Activated naive CD4-positive, alpha-beta T cell treated with anti-CD3 and anti-CD28 coated beads for 36 hours (primary cell): ENCODE results near the gene PJVK. TPM values are rescaled to one million over a fixed set of nuclear protein-coding genes. Genes with fewer than 3 reads are reported as not detected.

Source experiments
- CTCF ChIA-PET: fragments of 350-600 bp; sonication (Branson Sonifier 250); formaldehyde crosslinking; loops from one replicate; lab custom pipeline; 2021; ENCODE audit warnings: antibody characterized with exemption; lab: Charles Lee
- DNase-seq: peaks from one replicate; pipeline ENCODE4 v3.0.0-alpha.2; 2020
- H3K27ac Mint-ChIP-seq: one replicate; pipeline ENCODE4 v1.8.0; 2021; ENCODE audit warnings: mild to moderate bottlenecking, mixed read lengths
- H3K27me3 Mint-ChIP-seq: one replicate; pipeline ENCODE4 v1.8.0; 2021; ENCODE audit warnings: low read depth, mixed read lengths
- H3K36me3 Mint-ChIP-seq: one replicate; pipeline ENCODE4 v1.8.0; 2021; ENCODE audit warnings: low read depth, mixed read lengths
- H3K4me1 Mint-ChIP-seq: one replicate; pipeline ENCODE4 v1.8.0; 2021; ENCODE audit warnings: low read depth, mixed read lengths
- H3K4me3 Mint-ChIP-seq: one replicate; pipeline ENCODE4 v1.8.0; 2021; ENCODE audit warnings: mild to moderate bottlenecking, moderate library complexity, mixed read lengths
- H3K9me3 Mint-ChIP-seq: one replicate; pipeline ENCODE4 v1.8.0; 2021; ENCODE audit warnings: mixed read lengths
- intact Hi-C: fragments of 100-400 bp; cut with micrococcal nuclease; formaldehyde crosslinking; loops from one replicate; pipeline ENCODE4 v1.15.1; 2023
- total RNA-seq, 2 experiments: library from RNA; stranded (reverse); gene quantifications; one replicate each; pipeline ENCODE4 v1.2.3, GENCODE V29; 2021

Gene PJVK
- total RNA-seq, 2 experiments from 2014 or later = 2.0 to 2.4 TPM

DNA sequence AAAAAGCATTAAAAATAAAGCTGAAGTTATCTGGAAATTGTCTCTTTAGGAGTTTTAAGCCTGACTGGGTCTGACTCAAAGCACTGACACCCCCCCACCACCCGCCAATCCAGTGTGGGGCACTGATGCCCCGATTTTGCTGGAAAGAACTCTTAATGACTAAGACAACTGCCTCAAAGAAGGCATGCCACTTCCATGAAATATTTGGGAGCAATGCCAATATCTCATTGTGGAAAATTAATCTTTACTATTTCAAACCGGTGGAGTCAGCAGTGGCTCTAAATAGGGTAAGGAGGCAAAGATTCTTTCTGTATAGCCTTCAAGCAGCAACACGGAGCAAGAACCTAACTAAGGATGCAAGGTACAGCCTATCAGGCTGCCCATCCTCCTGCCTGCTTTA is 22.8 kb downstream of the PJVK start:
- Mint-ChIP-seq H3K36me3 (peaks cover 5% of the 10 kb centered on the region), H3K4me3 (no peak overlapping the region), H3K9me3 (no peaks in the 10 kb centered on the region), H3K27me3 (no peaks in the 10 kb centered on the region), H3K4me1 (peaks cover 13% of the 10 kb centered on the region), H3K27ac (no peak overlapping the region)
- DNase-seq = no peak
- intact Hi-C loops = loop anchor here (10.0 kb wide), 1 partner anchor 1531 kb away; the partner anchor contains the start of gene CWC22
- CTCF ChIA-PET = interaction anchor here (0.7 to 1.6 kb wide), 2 partner anchors 20 to 54 kb away, joined by 3 read pairs; no protein-coding TSS in a partner anchor

DNA sequence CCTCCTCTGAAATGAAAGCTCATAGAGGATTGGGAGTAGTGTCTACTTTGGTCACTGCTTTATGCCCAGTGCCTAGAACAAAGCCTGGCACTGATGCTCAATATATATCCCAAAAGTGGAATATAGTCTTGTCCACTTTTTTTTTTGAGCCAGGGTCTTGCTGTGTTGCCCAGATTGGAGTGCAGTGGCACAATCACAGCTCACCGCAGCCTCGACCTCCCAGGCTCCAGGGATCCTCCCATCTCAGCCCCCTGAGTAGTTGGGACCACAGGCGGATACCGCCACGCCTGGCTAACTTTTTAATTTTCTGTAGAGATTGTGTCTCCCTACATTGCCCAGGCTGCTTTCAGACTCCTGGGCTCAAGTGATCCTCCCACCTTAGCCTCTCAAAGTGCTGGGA is 23.4 kb downstream of the PJVK start:
- peaks cover 19% of the 10 kb centered on the region for H3K4me1 Mint-ChIP-seq
- CTCF ChIA-PET = interaction anchor here (0.7 to 1.6 kb wide), 2 partner anchors 20 to 55 kb away, joined by 3 read pairs; no protein-coding TSS in a partner anchor
- intact Hi-C loops = loop anchor here (10.0 kb wide), 1 partner anchor 1530 kb away; the partner anchor contains the start of gene CWC22
- no peaks in the 10 kb centered on the region for H3K9me3 Mint-ChIP-seq
- peaks cover 5% of the 10 kb centered on the region for H3K36me3 Mint-ChIP-seq
- DNase-seq = no peak
- no peaks in the 10 kb centered on the region for H3K27me3 Mint-ChIP-seq
- no peak overlapping the region for H3K4me3 Mint-ChIP-seq
- no peak overlapping the region for H3K27ac Mint-ChIP-seq

DNA sequence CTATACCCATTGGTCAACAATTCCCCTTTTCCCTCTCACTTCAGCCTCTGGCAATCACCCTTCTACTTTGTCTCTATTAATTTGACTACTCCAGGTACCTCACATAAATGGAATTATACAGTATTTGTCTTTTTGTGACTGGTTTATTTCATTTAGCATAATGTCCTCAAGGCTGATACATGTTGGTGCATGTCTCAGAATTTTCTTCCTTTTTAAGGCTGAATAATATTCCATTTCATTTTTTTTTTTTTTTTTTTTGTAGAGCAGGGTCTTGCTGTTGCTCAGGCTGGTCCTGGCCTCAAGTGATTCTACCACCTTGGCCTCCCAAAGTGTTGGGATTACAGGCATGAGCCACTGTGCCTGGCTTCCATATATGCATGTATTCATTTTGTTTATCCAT is 25.3 kb downstream of the PJVK start:
- CTCF ChIA-PET = interaction anchor here (0.8 kb wide), 1 partner anchor 13 kb away, joined by 3 read pairs; no protein-coding TSS in a partner anchor
- peaks cover 5% of the 10 kb centered on the region for H3K36me3 Mint-ChIP-seq
- no peak overlapping the region for H3K4me3 Mint-ChIP-seq
- H3K27ac Mint-ChIP-seq = no peak overlapping the region
- peaks cover 25% of the 10 kb centered on the region for H3K4me1 Mint-ChIP-seq
- H3K9me3 Mint-ChIP-seq = no peaks in the 10 kb centered on the region
- DNase-seq = no peak
- intact Hi-C loops = loop anchor here (10.0 kb wide), 1 partner anchor 1528 kb away; the partner anchor contains the start of gene CWC22
- H3K27me3 Mint-ChIP-seq = no peaks in the 10 kb centered on the region

DNA sequence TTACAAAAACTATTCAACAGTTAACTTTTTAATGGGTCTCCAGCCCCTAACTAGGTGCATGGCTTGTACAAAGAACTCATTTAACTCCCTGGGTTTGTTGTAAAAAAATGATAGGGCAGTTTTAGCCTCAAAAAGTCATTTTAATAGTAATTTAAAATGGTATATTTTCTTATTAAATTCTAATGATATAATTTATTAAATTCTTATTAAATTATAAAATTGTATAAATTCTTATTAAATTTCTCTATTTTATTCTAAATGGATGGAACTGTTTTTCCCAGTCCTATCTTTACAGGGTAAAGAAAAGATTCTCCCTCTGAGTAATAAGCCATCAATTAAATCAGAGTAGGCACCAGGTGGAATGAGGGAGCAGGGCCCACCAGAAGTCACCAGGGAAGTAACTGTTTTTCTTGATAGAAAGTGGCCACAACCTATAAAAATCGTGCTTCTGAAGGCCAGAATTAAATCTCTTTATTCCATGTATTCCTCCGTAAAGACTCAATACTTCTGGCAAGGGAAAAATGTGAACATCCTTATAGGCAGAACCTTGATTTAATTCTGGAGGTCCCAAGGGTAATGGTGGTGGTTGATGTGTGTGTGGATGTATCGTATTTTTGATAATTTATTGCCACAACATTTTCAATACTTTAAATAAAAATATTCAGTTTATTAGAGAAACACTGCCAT is 26.4 kb downstream of the PJVK start:
- Mint-ChIP-seq H3K27me3 (no peaks in the 10 kb centered on the region), H3K4me3 (peak overlapping the region; percentile 96), H3K4me1 (peaks cover 36% of the 10 kb centered on the region), H3K27ac (no peak overlapping the region), H3K36me3 (peaks cover 5% of the 10 kb centered on the region), H3K9me3 (no peaks in the 10 kb centered on the region)
- CTCF ChIA-PET = no interaction called here
- no peak for DNase-seq
- intact Hi-C loops = loop anchor here (1.0 to 10.0 kb wide), 10 partner anchors 27 to 1527 kb away; partner anchors contain the start of gene CWC22

DNA sequence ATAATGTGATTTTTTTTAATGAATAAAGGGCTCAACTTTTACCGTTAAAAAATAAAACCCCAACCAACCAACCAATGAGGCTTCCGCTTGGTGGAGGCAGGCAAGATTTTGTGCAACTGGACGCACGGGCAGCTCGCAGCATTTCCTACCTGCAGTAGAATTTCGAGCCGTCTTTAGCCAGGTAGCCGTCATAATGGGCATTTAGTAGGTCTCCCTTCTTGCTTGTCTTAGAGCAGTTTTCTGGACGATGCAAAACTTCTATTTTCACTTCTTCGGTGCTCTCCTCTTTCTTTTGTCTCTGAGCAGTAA is 26.9 kb downstream of the PJVK start:
- CTCF ChIA-PET = no interaction called here

DNA sequence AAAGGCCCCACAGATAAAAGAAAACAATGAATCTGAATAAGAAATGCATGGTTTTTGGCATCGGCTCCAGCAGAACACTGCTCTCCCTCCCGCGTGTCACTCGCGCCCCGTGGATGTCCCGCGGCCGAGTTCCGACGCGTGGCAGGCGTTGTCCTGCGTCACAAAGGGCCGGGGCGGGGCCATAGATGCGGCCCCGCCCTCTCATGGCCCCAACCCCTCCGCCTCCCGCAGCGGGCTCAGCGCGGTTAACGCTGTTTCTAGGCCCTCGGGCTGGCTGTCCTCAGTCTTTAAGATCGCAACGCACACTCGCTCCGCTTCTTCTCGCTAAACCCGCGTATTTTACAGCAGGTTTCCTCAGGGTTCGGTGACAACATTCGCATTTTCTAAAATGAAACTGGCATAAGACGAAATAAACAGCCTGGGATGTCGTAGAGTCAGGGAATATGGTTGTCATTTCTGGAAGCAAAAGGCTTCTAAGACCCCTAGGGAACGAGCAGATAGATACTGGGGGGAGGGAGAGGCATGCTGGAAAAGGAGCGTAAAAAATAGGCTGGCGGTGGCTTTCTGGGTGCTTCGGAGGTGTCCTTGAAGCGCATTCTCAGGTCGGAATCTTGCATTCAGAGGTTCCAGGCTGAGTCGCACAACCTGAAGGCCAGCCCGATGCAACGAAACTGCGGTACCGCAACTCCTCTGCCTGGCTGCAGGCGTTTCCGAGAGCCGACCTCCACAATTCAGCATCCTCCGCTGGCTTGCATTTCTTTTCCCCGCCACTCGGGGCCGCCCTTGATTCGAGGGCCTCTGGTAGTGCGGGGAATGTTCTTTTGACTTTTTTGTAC is 27.5 kb downstream of the PJVK start, which contains the start of gene FKBP7:
FKBP7 (minus strand) TSS at position 162 of the 836 bp plus-strand sequence; CDS start at position 61, 101 bp downstream.
- Mint-ChIP-seq H3K4me1 (peaks cover 41% of the 10 kb centered on the region), H3K4me3 (peak within 1 kb of the TSS; percentile 96), H3K27ac (peak within 1 kb of the TSS; percentile 95), H3K36me3 (peaks cover 5% of the 10 kb centered on the region), H3K9me3 (no peaks in the 10 kb centered on the region), H3K27me3 (no peaks in the 10 kb centered on the region)
- peak; percentile 81 for DNase-seq
- intact Hi-C loops = loop anchor here (1.0 to 10.0 kb wide), 11 partner anchors 28 to 1526 kb away; partner anchors contain the start of gene CWC22
- CTCF ChIA-PET = no interaction called here

More for the DNA sequence above, 26.9 kb downstream of the PJVK start:
- Mint-ChIP-seq H3K27me3 (no peaks in the 10 kb centered on the region), H3K27ac (peak overlapping the region; percentile 95), H3K4me3 (peak overlapping the region; percentile 96), H3K36me3 (peaks cover 5% of the 10 kb centered on the region), H3K4me1 (peaks cover 41% of the 10 kb centered on the region), H3K9me3 (no peaks in the 10 kb centered on the region)
- peak; percentile 31 for DNase-seq
- intact Hi-C loops = loop anchor here (1.0 to 10.0 kb wide), 10 partner anchors 28 to 1527 kb away; partner anchors contain the start of gene CWC22

DNA sequence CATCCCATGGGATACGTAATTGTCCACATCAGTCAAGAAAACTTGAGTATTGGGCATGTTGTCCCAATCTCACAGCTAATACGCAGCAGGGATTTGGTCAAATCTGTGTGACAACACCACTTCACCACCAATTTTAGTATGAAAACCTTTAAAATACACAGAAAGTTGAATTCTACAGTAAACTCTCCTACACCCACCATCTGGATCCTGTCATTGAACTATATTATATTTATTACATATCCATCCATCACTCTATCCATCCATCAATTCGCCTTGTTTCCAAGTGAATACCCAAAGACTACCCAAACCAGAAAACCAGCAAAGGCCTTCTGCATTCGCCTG is 28.1 kb downstream of the PJVK start:
- Mint-ChIP-seq H3K4me1 (peaks cover 41% of the 10 kb centered on the region), H3K27ac (peak overlapping the region; percentile 95), H3K9me3 (no peaks in the 10 kb centered on the region), H3K36me3 (peaks cover 5% of the 10 kb centered on the region), H3K4me3 (peak overlapping the region; percentile 96), H3K27me3 (no peaks in the 10 kb centered on the region)
- CTCF ChIA-PET = interaction anchor here (1.4 kb wide), 1 partner anchor 44 kb away, joined by 3 read pairs; no protein-coding TSS in a partner anchor
- intact Hi-C loops = loop anchor here (1.0 to 10.0 kb wide), 7 partner anchors 44 to 1526 kb away; partner anchors contain the start of gene CWC22
- no peak for DNase-seq

DNA sequence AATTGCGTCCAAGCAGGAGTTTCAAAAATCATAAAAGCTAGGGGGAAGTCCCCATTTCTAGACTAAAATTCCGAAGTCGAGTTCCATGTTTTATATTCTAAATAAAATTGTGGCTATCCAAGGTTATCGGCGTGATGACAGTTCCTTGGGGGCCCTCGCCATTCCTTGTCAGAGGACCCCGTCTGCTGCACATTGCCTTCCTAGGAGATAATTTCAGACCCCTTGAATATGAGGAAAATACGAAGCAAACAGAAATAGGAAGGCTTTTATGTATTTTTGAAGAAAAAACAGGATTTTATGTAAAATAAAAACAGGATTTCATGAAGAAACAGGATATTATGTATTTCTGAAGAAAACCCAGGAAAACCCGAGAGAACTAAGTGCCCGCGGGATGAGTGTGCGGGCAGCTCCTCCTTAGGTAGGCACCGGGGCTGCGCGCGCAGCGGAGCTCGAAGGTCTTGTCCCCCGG is 28.6 kb downstream of the PJVK start:
- H3K9me3 Mint-ChIP-seq = no peaks in the 10 kb centered on the region
- H3K4me3 Mint-ChIP-seq = peak overlapping the region; percentile 96
- CTCF ChIA-PET = interaction anchor here (0.8 to 1.4 kb wide), 2 partner anchors 13 to 43 kb away, joined by 3 read pairs; no protein-coding TSS in a partner anchor
- intact Hi-C loops = loop anchor here (1.0 to 10.0 kb wide), 7 partner anchors 44 to 1525 kb away; partner anchors contain the start of gene CWC22
- no peak overlapping the region for H3K27ac Mint-ChIP-seq
- peaks cover 46% of the 10 kb centered on the region for H3K4me1 Mint-ChIP-seq
- no peak for DNase-seq
- H3K27me3 Mint-ChIP-seq = no peaks in the 10 kb centered on the region
- peaks cover 5% of the 10 kb centered on the region for H3K36me3 Mint-ChIP-seq

DNA sequence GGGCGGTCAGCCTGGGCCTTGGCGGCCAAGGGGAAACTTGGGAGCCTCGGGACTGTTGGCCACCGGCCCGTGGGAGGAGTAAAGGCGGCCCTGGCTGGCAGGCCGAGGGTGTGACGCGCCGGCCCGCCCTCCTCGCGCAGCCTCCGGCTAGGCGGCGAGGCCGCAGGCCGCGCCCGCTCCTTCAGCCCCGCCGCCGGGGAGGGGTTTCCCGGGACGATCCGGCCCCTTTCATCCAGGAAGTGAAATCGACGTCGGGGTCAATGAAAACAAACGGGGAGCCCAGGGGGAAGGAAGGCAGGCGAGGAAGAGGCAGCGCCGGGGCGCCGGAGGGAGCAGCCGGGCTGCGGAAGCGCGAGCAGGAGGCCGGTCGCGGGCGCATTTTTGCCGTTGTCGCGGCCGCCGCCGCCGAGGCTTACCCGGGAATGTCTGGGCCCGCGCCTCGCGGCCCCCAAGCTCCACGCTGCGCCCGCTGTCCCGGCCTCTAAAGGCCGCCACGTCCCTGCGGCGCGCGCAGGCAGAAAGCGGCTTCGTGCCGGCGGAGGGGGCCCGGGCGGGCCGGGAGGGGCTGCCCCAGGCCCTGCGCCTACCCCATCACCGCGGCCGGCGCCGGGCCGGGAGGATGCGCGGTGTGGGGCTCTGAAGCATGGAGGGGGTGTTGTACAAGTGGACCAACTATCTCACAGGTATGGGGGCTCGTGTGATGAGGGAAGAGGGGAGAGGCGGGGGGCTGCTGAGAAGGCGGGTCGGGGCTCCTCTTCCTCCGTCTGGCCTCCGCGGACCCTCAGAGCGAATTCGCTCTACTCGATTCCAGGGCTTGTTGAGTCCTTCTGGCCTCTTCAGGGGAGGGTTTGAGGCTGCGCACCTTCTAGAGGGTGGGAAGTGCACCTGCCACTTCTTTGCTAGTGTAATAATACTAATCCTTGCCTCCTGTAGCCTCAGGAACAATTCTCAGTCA is 29.3 kb downstream of the PJVK start, which contains the start of gene PLEKHA3:
PLEKHA3 (plus strand) TSS at position 231 of the 955 bp plus-strand sequence; CDS start at position 644, 413 bp downstream.
- H3K4me3 Mint-ChIP-seq = peak within 1 kb of the TSS; percentile 96
- no peaks in the 10 kb centered on the region for H3K27me3 Mint-ChIP-seq
- peak; percentile 80 for DNase-seq
- peak within 1 kb of the TSS; percentile 95 for H3K27ac Mint-ChIP-seq
- H3K36me3 Mint-ChIP-seq = peaks cover 6% of the 10 kb centered on the region
- H3K4me1 Mint-ChIP-seq = peaks cover 46% of the 10 kb centered on the region
- intact Hi-C loops = loop anchor here (1.0 kb wide), 1 partner anchor 286 kb away; the partner anchor contains the start of gene OSBPL6
- H3K9me3 Mint-ChIP-seq = no peaks in the 10 kb centered on the region
- CTCF ChIA-PET = interaction anchor here (0.8 to 1.9 kb wide), 3 partner anchors 12 to 42 kb away, joined by 3 to 7 read pairs (median 3); no protein-coding TSS in a partner anchor

DNA sequence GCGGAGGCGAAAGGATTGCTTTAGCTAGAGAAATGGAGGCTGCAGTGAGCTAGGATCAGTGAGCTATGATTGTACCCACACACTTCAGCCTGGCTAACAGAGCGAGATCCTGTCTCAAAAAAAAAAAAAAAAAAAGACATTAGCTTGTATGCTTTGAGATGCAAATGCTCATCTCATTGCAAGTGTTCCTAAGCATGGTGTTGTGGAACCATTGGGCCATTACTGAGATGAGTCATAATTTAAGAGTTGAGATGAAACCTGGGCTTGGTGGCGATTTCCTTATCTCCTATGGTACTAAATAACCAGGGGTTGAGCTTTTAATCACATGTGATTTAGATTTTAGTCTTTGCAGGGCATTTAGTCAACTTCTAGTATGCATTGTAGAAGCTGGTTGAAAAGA is 31.3 kb downstream of the PJVK start:
- no peaks in the 10 kb centered on the region for H3K27me3 Mint-ChIP-seq
- intact Hi-C loops = no loop called here
- H3K4me1 Mint-ChIP-seq = peaks cover 39% of the 10 kb centered on the region
- no peaks in the 10 kb centered on the region for H3K9me3 Mint-ChIP-seq
- H3K36me3 Mint-ChIP-seq = peaks cover 14% of the 10 kb centered on the region
- CTCF ChIA-PET = interaction anchor here (0.5 to 1.9 kb wide), 7 partner anchors 13 to 1318 kb away, joined by 3 to 7 read pairs (median 4); partner anchors contain the start of genes PJVK, PRKRA and RBM45
- H3K4me3 Mint-ChIP-seq = peak overlapping the region; percentile 44
- DNase-seq = peak; percentile 13
- no peak overlapping the region for H3K27ac Mint-ChIP-seq
